ENCODE results near the gene PRKAR2B.

The PRKAR2B gene

DNA sequence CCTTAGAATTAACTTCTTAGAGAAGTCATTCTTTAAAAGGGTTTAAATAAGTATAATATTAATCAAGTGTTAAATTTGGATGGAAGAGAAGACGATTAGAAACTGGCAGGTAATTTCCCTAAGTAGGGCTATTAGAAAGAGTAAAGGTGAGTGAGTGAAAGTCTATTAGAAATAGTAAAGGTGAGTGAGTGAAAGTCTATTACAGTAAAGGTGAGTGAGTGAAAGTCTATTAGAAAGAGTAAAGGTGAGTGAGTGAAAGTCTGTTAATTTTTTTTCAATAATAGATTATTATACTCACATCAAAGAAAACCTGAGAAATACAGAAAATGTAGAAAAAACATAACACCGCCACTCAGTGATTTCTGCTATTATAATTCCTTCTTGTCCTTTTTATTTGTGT, 113.5 kb downstream of the PRKAR2B start:
- DNase-seq (ENCODE audit: low read depth), result no peak

DNA sequence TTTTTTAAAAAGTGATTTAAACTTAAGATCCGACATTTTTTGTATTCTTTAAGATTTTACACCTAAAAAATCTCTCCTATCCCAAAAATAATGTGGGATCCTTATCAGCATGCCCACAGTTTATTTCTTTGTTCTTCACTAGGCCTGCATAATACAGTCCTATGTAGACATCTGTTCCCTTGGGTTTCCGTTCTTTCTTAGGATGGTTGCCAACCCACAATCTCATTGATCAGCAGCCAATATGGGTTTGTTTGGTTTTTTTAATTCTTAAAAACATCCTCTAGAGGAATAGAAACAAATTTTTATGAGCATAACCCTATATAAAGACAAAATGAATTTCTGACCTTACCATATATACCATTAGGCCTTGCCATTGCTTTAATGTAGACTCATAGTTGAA, 115.9 kb downstream of the PRKAR2B start:
- no peak for DNase-seq (ENCODE audit: low read depth)

DNA sequence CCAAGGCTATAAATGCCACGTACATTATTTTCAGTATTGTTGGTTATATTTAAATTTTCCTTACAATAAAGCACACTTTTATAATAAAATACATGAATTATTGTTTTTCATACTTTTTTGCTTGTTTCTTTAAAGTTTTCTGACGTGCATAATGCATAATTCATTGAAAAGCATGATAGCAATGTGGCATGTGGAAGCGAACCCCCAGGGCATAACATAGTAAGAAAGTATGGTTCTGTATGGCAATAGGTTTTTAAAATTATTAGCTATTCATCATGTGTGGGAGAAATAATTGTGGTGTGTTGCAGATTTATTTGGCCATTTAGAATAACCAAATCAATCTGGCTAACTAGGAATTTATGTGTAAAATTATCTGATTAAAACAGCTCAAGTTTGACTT, 116.9 kb downstream of the PRKAR2B start:
- no peak for DNase-seq (ENCODE audit: low read depth)

DNA sequence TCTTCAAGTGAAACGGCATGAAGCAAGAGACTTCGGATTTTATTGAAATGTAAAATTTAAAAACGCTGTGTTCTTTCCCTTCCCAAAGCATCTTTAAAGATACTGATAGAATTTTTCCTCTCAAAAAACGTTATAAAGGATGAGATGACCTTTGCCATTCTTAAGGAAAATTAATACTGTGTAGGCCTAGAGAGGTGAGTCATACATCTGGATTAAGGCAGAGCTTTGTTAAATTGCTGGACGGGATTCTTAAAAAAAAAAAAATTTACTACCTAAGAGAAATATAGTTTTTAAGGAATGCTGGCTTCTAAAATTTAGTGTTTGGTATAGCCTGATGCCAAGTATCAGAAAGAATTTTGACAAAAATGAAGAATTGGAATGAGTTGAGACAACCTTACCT, 118.0 kb downstream of the PRKAR2B start:
- DNase-seq (ENCODE audit: low read depth), result no peak

DNA sequence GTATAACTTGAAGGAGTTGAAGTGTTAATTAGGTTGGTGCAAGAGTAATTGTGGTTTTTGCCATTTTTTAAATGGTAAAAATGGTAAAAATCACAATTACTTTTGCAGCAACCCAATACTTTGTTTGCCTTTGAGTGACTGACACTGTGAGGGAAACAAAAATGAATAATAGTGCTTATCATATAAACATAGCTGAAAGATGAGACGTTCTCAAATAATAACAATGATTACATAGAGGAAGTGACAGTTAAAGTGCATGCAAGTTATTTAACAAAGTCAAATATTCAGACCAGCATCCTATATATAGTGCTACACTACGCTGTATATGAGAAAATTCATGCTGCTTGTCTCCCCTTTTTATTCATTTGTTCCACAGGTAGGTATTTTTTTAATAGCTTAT, 119.6 kb downstream of the PRKAR2B start:
- no peak for DNase-seq (ENCODE audit: low read depth)

DNA sequence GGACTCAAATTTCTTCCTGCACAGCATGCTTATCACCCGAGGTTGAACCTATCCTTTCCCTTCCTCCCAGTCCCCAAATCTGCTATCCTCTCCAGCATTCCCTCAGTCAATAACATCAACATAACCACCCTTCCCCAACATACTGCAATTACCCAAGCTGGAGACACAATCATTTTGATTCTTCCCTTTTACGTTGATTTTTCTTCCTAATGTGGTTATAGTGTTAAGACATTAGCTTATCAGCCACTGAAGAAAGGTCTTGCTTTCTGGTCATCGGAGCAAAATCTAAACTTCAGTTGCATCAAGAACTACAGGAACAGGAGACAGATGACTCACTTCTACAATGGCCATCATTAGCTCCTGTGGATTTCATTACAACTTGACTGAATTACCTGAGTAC, 120.8 kb downstream of the PRKAR2B start:
- DNase-seq (ENCODE audit: low read depth), result no peak

DNA sequence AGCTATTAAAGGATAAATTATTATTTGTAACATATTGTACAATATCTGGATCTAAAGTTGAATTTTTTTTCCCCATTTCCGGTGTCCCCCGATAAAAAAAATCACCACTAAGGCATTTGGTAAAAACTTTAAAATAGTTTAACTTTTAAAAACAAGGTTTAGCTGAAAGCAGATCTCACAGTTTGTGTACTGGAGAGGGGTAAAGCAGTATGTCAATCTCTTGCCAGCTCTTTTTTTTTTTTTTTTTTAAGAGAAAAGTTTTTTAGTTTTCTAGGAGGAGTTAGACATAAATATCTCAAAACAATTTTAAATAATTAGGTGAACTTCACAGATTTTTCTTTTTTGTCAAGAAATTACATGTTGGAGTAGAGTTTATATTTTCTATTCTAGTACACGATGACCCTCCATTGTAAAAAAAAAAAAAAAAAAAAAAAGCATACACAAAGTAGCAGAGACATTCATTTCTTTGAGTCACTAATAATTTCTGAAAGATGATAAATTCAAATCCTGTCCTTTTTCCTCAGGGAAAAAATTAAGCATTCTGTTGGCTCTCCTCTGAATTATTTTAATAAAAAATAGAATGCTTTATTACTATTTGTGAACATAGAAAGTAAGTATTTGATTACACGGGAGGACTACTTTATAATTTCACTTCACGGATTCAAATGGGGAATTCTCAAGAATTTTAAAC, 122.4 kb downstream of the PRKAR2B start:
- no peak for DNase-seq (ENCODE audit: low read depth)

DNA sequence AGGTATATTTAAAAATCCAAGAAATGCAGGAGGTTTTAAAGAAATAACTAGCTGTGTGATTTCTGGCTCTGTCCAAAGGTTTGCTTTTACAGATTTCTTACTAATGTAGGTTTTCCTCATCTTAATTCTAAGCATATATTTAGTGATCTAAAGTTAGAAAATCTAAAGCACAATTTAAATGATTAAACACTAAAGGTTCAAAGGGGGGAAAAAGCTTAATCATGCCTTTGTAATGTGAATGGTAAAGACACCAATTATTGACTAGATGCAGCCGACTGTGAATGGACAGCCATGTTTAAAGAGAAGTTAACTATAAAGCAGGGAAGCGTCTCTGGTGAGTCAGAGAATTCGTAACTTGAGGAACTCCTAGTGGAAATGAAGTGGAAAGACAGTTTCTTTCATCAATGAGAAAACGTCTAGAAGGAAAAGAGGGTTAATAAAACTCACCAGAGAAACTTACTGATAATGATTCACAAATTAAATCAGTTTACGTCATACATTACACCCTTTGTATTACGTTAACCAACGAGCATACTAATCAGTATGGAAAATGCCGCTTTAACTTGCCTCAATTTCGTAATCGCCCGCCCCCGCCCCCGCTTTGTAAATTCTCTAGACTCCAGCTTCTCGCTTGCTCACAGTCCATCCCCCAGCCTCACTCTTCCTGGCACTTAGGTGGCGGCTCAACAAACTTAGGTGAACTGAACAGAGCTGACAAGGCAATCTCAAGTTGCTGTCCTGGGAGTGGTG, 123.2 kb downstream of the PRKAR2B start:
- no peak for DNase-seq (ENCODE audit: low read depth)

DNA sequence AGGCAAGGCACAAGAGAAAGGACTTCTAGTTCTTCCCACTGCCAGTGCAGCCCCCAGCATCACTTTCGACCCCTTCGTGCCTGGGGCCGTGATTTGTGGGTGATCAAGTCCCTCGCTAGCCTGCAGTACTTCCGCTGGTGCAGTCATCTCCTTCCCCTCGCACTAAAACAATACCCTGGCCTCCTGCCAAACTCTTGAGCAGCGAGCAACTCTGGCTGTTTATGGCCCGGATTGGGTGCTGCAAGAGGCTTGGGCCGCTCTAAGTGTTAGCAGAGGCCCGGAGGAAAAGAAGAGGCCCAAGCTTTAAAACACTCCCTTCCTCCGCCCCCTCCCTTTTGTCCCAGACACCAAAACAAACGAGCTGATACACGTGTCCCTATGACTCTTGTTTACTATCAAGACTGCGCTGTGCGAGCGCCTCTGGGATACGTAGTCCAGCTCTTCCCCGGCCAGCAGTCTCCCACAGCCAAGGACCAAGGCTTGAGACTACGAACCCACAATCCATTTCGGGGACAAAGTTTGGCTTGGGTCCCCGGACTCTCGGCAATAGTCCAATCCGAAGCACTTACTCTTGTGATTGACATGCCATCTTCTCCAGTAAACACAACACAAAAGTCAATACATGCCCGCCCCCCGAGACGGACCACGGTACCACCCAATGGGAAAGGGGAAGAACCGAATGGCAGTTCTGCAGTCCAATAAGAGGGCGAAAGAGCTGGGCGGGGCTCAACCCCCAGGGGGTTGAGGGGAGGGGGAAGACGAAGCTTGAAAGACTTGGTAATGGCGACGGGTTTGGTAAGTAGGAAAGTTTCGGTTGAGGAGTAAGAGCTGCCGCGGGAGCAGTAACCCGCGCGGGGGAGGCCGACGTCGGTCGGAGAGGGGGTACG, 124.0 kb downstream of the PRKAR2B start, which contains the start of gene HBP1:
Gene HBP1 (plus strand): TSS at position 771 of the 887 bp plus-strand sequence. CDS start 10,891 bp downstream, outside the sequence.
- peak; percentile 96 for DNase-seq (ENCODE audit: low read depth)

DNA sequence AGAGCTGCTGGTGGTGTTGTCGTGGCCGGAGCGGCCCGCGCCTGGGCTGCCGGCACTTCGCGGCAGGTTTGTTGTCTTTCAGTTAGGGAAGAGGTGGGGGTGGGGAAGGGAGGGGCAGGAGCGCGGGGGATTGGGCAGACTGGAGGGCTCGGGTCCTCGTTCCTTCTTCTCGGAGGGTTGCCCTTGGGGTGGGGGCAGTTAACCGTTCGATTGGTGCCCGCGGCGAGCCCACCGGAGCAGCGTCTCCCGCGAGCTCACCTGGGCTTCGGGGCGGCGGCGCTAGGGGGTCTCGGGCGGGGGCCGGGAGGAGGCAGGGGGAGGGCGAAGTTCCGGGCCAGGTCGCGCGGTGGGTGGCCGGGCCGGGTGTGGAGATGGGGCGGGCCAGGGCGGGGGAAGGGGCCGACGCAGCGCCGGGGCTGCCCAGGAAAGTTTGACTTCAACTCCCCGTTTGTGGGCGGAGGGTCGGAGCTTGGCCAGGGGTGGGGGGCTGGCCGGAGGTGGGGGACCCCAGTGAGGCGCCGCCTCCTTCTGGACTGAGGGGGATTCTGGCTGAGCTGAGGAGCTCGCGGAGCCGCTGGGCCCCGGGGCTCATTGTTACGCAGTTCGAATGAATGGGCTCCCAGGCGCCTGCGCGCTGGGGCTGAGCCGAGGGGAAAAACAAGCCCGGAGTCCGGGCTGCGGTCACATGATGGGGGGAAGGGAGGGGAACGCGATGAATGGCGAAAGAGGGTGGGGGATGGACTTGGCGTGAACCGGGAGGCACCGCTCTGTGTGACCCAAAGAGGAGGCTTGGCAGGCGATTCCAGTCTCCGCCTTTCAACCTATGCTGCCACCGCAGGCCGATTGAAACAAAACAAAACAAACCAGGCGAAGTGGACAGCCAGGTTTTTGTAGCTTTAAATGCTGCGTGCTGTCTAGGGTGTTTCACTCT, 124.9 kb downstream of the PRKAR2B start:
- DNase-seq (ENCODE audit: low read depth), result no peak

DNA sequence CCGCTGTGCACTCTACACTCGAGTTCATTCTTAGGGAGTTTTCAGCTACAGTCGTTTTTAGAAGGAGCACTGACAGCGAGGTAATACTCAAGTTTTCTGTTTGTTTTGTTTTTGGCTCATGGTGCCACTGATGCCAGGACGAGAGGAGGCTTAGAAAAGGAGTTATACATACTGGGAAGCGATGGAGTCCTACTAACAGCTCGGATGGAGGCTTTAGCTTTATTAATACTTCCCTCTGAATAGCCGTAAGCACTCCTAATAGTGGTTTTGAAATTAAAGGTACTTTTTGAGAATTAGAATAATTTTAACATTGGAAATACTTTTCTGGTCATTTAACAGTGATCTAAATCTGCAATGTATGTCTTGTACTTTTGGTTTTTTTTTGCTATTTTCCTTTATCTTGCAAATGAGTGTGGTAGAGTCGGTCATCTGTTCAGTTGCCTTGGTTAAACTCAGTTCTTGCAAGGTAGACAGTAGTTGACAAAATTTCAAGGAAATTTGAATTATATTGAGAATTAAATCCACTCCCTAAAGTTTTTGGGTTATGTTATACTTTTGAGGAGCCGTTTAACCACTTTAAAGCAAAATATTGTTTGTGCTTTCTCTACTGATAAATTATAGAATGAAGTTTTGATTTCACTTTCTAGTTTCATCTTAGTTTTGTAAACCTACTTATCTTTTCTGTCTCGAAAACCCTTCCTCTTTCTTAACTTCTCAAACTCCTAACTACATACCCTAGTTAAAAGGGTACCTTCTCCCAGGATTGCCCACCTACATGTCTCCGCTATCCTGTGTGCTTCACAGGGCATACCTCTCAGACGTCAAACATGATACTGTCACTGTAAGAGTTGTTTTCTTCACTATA, 125.8 kb downstream of the PRKAR2B start:
- DNase-seq (ENCODE audit: low read depth), result no peak

DNA sequence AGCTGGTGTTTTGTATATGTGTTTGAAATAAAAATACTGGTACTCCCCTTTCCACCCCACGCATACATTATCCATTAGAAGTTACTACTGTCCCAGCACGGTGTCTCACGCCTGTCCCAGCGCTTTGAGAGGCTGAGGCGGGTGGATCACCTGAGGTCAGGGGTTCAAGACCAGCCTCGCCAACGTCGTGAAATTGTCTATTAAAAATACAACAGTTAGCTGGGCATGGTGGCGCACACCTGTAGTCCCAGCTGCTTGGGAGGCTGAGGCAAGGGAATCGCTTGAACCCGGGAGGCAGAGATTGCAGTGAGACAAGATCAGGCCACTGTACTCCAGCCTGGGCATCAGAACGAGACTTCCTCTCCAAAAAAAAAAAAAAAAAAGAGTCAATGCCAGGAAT, 127.0 kb downstream of the PRKAR2B start:
- no peak for DNase-seq (ENCODE audit: low read depth)

DNA sequence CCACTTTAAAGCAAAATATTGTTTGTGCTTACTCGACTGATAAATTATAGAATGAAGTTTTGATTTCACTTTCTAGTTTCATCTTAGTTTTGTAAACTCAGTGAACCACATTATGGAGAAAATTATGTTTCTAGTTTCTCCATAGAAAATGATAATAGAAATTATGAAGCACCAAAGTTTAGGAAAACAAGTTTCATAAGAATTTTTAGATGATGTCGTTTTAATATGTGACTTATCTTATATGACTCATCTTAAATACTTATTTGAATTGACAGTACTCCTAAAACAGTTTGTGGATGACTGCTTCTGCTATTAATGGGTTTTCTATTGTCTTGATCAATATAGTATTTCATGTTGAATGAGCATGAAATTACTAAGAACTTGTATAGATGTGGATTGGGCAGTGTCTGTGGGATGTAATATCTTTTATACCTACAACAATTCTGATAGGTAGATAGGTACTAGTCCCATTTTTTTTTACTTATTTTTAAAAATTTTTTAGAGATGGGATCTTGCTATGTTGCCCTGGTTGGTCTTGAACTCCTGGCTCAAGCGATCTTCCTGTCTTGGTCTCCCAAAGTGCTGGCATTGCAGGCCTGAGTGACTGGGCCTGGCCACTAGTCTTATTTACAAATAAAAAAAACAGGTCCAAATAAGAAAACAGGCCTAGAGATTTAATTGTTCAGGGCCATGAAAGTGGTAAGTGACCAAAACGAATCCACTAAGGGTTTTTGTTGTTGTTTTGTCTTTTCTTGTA, 127.9 kb downstream of the PRKAR2B start:
- no peak for DNase-seq (ENCODE audit: low read depth)

DNA sequence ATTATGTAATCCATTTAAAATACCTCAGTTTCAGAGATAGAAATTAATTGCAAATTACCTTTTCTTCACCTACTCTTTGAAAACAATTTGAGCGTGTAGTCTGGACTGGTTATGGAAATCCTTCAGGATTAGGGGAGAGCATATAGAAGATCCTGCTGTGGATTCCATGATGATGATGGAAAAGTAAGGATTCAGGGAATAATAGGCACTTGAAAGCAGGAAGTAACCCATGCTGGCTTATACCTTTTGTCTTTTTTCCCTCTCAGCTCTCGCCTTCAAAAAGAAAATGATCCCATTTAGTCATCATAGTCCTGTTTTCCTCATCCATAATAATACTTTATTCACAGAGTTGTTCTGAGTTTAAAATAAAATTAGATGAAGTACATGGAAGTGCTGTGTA, 128.7 kb downstream of the PRKAR2B start:
- no peak for DNase-seq (ENCODE audit: low read depth)

DNA sequence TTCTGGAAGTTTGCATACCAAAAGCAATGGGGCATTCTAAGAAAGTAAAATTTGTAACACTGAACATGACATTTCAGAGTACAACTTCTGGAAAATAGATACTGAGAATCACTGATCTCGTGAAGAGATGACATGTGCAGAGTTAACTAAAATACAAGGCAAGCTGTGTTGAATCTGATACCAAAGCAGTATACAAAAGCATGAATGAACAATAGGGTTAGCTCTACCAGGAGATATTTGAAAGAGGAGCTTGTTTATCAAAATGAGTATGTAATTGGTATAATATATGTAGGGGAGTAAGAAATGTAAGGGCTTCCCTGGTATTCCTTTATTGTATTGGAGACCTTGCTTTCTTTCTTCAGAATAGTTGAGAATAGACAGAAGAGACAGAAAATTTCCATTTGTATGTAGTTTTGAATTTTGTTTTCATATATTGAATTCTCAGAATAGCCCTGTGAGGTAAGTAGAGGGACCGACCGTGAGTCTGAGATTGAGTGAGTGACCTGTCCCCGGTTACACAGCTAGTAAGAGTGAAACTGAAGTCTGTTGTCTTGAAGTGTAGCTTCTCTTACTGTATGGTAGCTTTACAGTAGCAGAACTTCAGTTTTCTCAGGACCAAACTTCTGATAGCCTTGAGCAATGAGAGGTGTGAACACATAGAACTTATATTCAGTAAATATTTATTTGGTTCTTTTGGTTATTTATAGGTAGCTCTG, 129.3 kb downstream of the PRKAR2B start:
- no peak for DNase-seq (ENCODE audit: low read depth)

DNA sequence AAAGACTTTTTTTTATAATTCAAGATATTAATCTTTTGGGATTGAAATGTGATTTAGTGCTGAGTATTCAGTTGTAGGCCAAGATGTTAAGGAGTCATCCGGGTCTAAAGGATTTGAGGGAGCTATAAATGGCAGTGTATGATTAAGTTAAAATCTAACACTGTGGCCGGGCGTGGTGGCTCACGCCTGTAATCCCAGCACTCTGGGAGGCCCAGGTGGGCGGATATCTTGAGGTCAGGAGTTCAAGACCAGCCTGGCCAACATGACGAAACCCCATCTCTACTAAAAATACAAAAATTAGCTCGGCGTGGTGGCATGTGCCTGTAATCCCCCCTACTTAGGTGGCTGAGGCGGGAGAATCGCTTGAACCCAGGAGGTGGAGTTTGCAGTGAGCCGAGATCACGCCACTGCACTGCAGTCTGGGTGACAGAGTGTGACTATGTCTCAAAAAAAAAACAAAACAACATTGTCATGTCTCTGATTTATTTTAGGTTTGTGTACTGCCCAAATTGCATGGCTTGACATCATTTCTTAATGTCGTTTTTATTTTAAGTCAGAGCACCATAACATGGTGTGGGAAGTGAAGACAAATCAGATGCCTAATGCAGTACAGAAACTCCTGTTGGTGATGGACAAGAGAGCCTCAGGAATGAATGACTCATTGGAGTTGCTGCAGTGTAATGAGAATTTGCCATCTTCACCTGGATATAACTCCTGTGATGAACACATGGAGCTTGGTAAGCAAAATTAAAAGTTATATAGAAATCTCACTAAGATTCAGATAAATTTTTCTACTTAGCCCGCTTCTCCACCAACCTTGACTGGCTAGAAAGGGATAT, 135.0 kb downstream of the PRKAR2B start:
- DNase-seq (ENCODE audit: low read depth), result no peak

DNA sequence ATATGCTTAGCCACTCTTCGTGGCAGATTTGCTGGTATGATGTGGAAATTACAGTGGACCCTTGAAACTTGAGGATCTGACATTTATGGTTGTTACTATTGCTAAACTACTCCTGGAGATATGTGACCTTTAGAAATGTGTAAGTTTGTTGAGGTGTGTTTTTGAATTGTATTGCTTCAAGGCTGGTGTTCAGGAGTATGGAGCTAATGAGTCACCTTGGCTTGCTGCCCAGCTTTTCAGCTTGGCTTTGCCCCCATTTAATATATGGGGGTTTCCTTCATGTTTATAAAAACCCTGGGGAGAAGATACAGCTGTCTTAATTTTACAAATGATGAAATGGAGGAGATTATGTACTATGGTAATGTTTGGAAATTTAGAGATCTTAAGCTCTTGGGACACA, 135.9 kb downstream of the PRKAR2B start:
- DNase-seq (ENCODE audit: low read depth), result no peak

DNA sequence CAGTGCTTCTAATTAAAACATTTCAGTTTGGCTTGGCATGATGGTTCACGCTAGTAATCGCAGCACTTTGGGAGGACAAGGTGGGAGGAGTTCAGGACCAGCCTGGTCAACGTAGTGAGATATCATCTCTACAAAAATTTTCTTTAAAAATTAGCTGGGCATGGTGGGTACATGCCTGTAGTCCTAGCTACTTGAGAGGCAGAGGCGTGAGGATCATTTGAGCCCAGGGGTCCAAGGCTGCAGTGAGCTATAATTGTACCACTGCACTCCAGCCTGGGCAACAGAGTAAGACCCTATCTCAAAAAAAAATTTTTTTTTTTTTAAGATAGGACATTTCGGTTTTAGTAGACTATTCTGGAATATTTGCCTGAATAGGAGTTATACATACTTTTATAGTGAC, 136.7 kb downstream of the PRKAR2B start:
- no peak for DNase-seq (ENCODE audit: low read depth)

Measured in HS-27A (cell line).